PC-9 (cell line): Measurements from ENCODE around the gene NLK. TPM values are rescaled to one million over a fixed set of nuclear protein-coding genes. Genes with fewer than 3 reads are reported as not detected.
"Not testable (repeated sequence)": the region's sequence is repeated elsewhere in the genome, so short reads cannot be mapped to it uniquely, and the experiment has no call there.

Source experiments
- BruUV-seq: library from RNA; stranded (reverse); fragments of 400-500 nt; replicated peaks from 2 replicates; lab custom pipeline; 2021; lab: Mats Ljungman, UMichigan
- CTCF ChIA-PET: fragments of 300-600 bp; sonication (Branson Sonifier 250); formaldehyde crosslinking; loops from one replicate; lab custom pipeline; 2022; ENCODE audit warnings: antibody characterized with exemption; lab: Charles Lee
- POLR2A ChIA-PET: fragments of 300-600 bp; sonication (Branson Sonifier 250); formaldehyde crosslinking; loops from one replicate; lab custom pipeline; 2022; ENCODE audit warnings: antibody characterized with exemption; ENCODE audit not compliant: unreplicated experiment; lab: Charles Lee
- DNase-seq, 2 experiments: peaks; one replicate each; pipeline versions ENCODE4 v3.0.0 to v3.0.0-alpha.2; 2015 to 2022; ENCODE audit warnings: mixed read lengths in 1 of 2
- H2AFZ ChIP-seq: fragments of 200-600 bp; sonication (generic); 2 replicates; pipeline ENCODE4 v1.8.1; 2017; ENCODE audit warnings: antibody characterized with exemption
- H3F3A ChIP-seq: fragments of 200-600 bp; sonication (generic); 2 replicates; pipeline ENCODE4 v1.8.1; 2017; ENCODE audit warnings: antibody characterized with exemption, mild to moderate bottlenecking, low read depth; ENCODE audit not compliant: insufficient read depth
- H3K27ac ChIP-seq: fragments of 200-600 bp; sonication (generic); 2 replicates; pipeline ENCODE4 v1.6.1; 2016; ENCODE audit warnings: mixed run types
- H3K27me3 ChIP-seq: fragments of 200-600 bp; sonication (generic); 2 replicates; pipeline ENCODE4 v1.6.1; 2016; ENCODE audit warnings: low read depth, mixed run types; ENCODE audit not compliant: insufficient read depth
- H3K36me3 ChIP-seq: fragments of 200-600 bp; sonication (generic); 2 replicates; pipeline ENCODE4 v1.6.1; 2016; ENCODE audit warnings: low read depth, mixed run types
- H3K4me1 ChIP-seq: fragments of 200-600 bp; sonication (generic); replicated peaks from 2 replicates; pipeline ENCODE4 v1.6.1; 2016; ENCODE audit warnings: mixed run types; ENCODE audit not compliant: insufficient read depth
- H3K4me2 ChIP-seq: fragments of 200-600 bp; sonication (generic); 2 replicates; pipeline ENCODE4 v1.6.1; 2017; ENCODE audit warnings: mixed run types
- H3K4me3 ChIP-seq: fragments of 200-600 bp; sonication (generic); 2 replicates; pipeline ENCODE4 v1.6.1; 2016; ENCODE audit warnings: mixed run types
- H3K79me2 ChIP-seq: fragments of 200-600 bp; sonication (generic); 2 replicates; pipeline ENCODE4 v1.6.1; 2017; ENCODE audit warnings: low read depth, mixed run types
- H3K9me2 ChIP-seq: fragments of 200-600 bp; sonication (generic); 2 replicates; pipeline ENCODE4 v1.8.1; 2017; ENCODE audit warnings: mild to moderate bottlenecking; ENCODE audit not compliant: insufficient read depth
- H3K9me3 ChIP-seq: fragments of 200-600 bp; sonication (generic); 2 replicates; pipeline ENCODE4 v1.8.1; 2016; ENCODE audit warnings: low read depth; ENCODE audit not compliant: insufficient read depth
- H4K20me1 ChIP-seq: fragments of 200-600 bp; sonication (generic); 2 replicates; pipeline ENCODE4 v1.8.1; 2017; ENCODE audit not compliant: insufficient read depth
- EZH2 ChIP-seq: fragments of 200-600 bp; sonication (generic); IDR thresholded peaks from 2 replicates; pipeline ENCODE4 v1.8.0; 2017; ENCODE audit warnings: antibody characterized with exemption, low read depth
- intact Hi-C: fragments of 100-400 bp; cut with micrococcal nuclease; formaldehyde crosslinking; loops from one replicate; pipeline ENCODE4 v1.10.0; 2022; ENCODE audit not compliant: unreplicated experiment
- total RNA-seq: library from RNA; stranded (reverse); gene quantifications from 2 replicates; pipeline ENCODE4 v1.2.3, GENCODE V29; 2021
- TF ChIP-seq, protein P1 (sequence below): fragments of 200-600 bp; sonication (generic); conservative IDR thresholded peaks from 2 replicates; pipeline ENCODE4 v1.6.1; 2017; ENCODE audit warnings: mixed run types, antibody characterized with exemption, mild to moderate bottlenecking, moderate library complexity

Gene NLK
- total RNA-seq, 1 experiment from 2014 or later = 20.7 TPM

DNA sequence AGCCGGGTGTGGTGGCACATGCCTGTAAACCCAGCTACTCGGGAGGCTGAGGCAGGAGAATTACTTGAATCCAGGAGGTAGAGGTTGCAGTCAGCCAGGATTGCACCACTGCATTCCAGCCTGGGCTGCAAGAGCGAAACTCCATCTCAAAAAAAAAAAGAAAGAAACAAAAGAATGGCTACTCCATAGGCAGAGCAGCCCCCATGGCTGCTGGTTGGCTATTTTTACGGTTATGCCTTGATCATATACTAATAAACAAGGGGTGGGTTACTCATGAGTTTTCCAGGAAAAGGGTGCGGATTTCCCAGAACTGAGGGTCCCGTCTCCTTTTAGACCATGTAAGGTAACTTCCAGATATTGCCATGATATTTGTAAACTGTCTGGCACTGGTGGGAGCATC, 200.3 kb downstream of the NLK start:
- Histone ChIP-seq H3K9me3 (no peaks in the 10 kb centered on the region), H3K36me3 (no peaks in the 10 kb centered on the region), H2AFZ (no peak overlapping the region), H3K4me3 (no peak overlapping the region), H3K27me3 (no peaks in the 10 kb centered on the region), H3F3A (no peaks in the 10 kb centered on the region), H3K79me2 (no peaks in the 10 kb centered on the region), H3K9me2 (no peaks in the 10 kb centered on the region), H3K27ac (no peak overlapping the region), H4K20me1 (no peaks in the 10 kb centered on the region), H3K4me1 (no peaks in the 10 kb centered on the region), H3K4me2 (no peak overlapping the region)
- ChIA-PET POLR2A (no interaction called here), CTCF (no interaction called here)
- DNase-seq = no peak
- TF ChIP-seq, protein P1, sequence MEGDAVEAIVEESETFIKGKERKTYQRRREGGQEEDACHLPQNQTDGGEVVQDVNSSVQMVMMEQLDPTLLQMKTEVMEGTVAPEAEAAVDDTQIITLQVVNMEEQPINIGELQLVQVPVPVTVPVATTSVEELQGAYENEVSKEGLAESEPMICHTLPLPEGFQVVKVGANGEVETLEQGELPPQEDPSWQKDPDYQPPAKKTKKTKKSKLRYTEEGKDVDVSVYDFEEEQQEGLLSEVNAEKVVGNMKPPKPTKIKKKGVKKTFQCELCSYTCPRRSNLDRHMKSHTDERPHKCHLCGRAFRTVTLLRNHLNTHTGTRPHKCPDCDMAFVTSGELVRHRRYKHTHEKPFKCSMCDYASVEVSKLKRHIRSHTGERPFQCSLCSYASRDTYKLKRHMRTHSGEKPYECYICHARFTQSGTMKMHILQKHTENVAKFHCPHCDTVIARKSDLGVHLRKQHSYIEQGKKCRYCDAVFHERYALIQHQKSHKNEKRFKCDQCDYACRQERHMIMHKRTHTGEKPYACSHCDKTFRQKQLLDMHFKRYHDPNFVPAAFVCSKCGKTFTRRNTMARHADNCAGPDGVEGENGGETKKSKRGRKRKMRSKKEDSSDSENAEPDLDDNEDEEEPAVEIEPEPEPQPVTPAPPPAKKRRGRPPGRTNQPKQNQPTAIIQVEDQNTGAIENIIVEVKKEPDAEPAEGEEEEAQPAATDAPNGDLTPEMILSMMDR = no peak
- TF ChIP-seq EZH2 = no peak
- no TSS peak for BruUV-seq
- intact Hi-C loops = no loop called here

DNA sequence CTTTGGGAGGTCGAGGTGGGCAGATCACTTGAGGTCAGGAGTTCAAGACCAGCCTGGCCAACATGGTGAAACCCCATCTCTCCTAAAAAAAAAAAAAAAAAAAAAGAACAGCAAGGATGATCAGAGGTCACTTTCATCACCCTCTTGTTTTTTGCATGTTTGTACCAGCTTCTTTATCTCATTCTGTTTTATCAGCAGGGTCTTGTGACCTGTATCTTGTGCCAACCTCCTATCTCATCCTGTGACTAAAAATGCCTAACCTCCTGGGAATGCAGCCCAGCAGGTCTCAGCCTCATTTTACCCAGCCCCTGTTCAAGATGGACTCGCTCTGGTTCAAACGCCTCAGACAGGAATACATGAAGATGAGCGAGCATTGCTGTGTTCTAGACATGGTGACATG, 200.8 kb downstream of the NLK start:
- H3K4me3 ChIP-seq, H3K4me1 ChIP-seq, POLR2A ChIA-PET, DNase-seq, H3F3A ChIP-seq, H4K20me1 ChIP-seq, H2AFZ ChIP-seq, H3K9me2 ChIP-seq, H3K27me3 ChIP-seq, CTCF ChIA-PET, H3K36me3 ChIP-seq, H3K4me2 ChIP-seq, BruUV-seq, intact Hi-C loops, H3K27ac ChIP-seq, H3K9me3 ChIP-seq, H3K79me2 ChIP-seq: not testable (repeated sequence)

DNA sequence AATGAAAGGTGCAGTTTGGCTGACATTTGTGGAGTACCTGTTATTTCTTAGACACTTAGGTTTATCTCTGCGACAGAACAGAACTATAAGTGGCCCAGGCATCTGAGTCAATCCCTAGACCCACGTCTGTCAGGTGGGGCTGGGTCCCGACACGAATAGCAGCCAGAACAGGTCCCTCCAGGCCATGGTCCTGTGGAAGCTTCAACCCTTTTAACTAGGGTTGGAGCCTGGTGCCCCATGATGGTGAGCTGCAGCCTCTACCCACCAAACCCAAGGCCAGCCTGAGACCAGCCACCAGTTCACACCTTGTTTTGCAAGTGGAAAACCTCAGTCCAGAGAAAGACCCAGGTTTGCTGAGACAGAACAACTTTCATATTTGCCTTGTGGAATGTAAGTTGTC, 202.0 kb downstream of the NLK start:
- no peak for DNase-seq
- Histone ChIP-seq H4K20me1 (no peaks in the 10 kb centered on the region), H3K9me2 (no peaks in the 10 kb centered on the region), H3F3A (no peaks in the 10 kb centered on the region), H3K4me3 (no peak overlapping the region), H3K79me2 (no peaks in the 10 kb centered on the region), H3K4me1 (no peaks in the 10 kb centered on the region), H3K36me3 (no peaks in the 10 kb centered on the region), H3K27me3 (no peaks in the 10 kb centered on the region), H2AFZ (no peak overlapping the region), H3K4me2 (no peak overlapping the region), H3K9me3 (no peaks in the 10 kb centered on the region), H3K27ac (no peak overlapping the region)
- no TSS peak for BruUV-seq
- ChIA-PET CTCF (no interaction called here), POLR2A (no interaction called here)
- intact Hi-C loops = no loop called here
- TF ChIP-seq, protein P1 = no peak
- no peak for TF ChIP-seq EZH2

Other genes starting within 250 kb of the NLK start
- gene NOS2, start 242.1 kb upstream of the NLK start, total RNA-seq = not detected in 2 replicates
- 7.6 and 9.2 TPM in 2 replicates for gene LYRM9, start 149.3 kb upstream of the NLK start, total RNA-seq